GM19035 (cell line): ENCODE results near the gene TSPAN14.
"Not testable (repeated sequence)": the region's sequence is repeated elsewhere in the genome, so short reads cannot be mapped to it uniquely, and the experiment has no call there.

Source experiments
- ATAC-seq: cut with Tn5 transposase; IDR thresholded peaks from one replicate; pipeline ENCODE4 v1.9.1; 2021; ENCODE audit not compliant: unreplicated experiment

TSPAN14 gene

GRCh38 chr10:80468002-80468401, 13.9 kb downstream of the TSPAN14 start:
- no peak for ATAC-seq

GRCh38 chr10:80468806-80469421, 14.8 kb downstream of the TSPAN14 start:
- ATAC-seq: no peak

DNA sequence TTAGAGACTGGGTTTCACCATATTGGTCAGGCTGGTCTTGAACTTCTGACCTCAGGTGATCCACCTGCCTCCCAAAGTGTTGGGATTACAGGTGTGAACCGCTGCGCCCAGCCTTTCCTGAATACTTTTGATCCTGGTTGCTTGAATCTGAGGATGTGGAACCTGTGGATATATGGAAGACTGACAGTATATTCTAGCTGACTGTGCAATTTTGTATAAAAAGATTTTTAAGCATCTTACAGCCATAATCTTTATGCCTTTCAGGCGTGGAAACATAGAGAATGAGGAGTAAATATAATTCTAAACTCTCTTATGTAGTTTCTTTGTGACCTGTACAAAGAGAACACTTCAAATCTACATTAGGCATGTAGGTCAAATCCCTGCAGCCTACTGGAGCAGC, 16.2 kb downstream of the TSPAN14 start:
- no peak for ATAC-seq

GRCh38 chr10:80471001-80471400, 16.9 kb downstream of the TSPAN14 start:
- ATAC-seq: no peak

- ATAC-seq: peak; percentile 66
Measured at GRCh38 chr10:80471715-80472233, 17.7 kb downstream of the TSPAN14 start.

DNA sequence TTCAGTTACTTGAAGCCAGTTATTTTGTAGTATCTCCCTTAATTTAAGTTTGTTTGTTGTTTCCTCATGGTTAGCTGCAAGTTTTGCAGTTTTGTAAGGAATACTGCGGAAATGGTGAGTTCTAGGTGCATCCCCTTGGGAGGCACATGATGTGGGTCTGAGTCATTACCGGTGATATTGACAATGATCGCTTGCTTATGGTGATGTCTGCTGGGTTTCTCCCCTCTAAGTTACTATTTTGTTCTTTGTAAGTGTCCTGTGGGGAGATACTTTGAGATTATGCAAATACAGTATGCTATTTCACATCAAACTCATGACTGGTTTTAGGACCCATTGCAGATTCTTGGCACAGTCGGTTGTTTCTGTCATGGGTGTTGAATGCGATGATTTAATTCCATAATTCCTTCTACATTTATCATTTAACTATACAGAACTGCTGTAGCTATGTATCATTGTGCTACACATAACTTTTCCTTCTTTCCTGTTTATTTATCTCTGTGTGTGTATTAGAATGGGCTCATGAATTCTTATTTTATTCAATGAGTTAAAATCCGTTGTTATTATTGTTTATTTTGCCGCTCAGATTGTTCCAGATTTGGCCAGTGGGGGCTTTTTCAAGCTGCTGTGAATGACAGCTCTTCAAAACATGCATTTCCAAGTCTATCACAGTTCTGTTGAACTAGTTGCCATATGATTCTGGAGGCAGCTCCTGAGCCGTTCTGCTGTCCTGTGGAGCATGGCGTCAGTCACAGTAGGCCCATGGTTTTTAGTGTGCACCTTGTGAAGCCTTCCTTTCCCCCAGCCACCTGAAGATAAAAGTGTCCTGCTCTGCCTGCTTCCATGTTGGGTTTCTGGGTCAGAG, 18.4 kb downstream of the TSPAN14 start:
- peak; percentile 93 for ATAC-seq

DNA sequence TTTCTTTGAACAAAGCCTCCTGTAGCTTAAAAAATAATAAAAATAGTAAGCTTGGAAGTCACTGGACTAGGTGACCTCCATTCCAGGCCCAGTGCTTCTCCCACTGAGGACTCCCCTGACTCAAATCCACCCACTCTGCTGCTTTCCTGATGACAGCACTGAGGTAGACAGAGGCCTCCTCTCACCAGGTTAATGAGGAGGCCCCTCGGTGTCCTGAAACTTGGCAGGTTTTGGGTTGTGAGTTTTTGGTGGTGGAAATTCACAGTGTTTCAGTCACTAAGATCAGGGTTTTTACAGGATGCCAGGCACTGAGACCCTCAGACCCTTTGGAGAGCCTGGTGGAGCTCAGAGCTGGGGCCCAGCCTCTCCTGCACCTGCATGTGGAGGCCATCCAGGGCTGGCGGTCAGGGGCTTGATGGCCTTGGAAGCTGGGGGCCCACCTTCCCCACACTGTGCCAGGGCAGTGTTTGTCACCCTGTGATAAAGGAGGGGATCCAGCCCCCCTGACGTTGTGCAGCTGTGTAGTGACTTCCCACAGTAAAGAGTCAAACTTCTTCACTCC, 19.1 kb downstream of the TSPAN14 start:
- no peak for ATAC-seq

DNA sequence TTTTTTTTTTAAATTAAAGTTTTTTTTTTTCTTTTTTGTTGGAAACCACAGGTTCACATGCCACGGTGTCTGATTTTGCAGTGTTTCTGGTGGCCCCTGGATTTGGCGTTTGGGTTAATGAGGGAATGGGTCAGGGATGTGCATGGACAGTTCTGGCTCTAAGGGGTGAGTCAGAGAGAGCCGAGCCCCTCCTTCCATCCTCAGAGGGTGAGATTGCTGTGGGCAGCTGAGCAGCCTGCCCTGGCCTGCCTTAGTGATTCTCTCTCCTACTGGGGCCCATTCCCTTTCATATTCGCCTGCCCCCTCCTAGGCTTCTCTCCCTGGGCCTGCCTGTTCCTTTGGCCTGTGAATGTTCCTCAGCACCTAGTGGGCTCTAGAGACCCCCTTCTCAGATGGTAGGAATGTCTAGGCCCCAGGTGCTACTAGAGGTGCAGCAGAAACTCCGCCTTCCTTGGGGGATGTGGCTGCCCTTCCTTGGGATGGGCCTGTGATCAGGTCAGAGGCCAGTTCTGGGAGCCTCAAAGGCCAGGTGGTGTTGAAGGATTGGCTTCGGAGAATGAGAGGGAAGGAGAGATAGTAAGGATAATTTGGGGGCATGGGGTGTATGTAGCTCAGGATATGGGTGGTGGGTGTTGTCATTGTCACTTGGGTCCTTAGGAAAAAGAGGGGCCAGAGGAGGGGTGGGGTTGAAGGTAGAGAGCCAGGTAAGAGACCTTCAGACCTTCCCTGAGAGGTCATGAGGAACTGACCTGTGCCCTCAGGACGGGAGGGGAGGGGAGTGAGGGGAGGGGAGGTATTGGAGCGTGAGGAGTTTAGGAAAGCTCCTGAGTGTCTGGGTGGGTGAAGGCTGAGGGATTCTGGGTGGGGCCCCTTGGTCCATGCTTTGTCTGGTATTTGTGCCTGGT, 19.8 kb downstream of the TSPAN14 start:
- no peak for ATAC-seq

DNA sequence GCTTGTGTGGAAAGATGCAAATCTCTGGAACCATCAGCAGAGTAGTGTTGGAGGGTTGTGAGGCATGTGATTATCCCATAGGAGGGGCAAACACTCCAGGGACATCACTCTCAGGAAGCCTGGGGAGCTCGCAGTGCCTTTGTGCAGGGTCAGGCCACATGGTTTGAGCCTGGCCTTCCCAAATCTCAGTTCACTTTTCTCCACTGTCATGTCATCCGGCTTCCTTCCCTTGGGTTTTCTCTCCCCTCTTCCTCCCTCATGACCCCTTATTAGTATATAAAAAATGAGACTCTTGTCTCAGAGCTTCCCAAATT, 20.4 kb downstream of the TSPAN14 start:
- no peak for ATAC-seq

DNA sequence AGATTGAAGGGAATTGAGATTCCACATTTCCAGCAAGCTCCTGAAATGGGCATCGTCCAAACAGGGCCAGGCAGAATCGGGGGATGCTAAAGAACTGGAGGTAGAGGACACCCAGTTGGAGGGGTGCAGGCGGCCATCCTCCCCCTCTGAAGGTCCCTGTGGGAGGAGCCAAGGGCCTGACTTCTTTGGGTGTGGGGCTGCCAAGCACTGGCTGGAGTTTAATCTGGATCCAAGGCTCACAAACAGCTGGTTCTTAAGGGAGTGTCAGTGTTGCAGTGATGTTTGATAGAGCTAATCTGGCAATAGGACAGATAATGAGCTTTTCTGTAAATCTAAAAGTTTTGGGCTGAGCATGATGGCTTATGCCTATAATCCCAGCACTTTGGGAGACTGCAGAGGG, 20.8 kb downstream of the TSPAN14 start:
- no peak for ATAC-seq

GRCh38 chr10:80475641-80476040, 21.5 kb downstream of the TSPAN14 start:
- ATAC-seq: not testable (repeated sequence)

DNA sequence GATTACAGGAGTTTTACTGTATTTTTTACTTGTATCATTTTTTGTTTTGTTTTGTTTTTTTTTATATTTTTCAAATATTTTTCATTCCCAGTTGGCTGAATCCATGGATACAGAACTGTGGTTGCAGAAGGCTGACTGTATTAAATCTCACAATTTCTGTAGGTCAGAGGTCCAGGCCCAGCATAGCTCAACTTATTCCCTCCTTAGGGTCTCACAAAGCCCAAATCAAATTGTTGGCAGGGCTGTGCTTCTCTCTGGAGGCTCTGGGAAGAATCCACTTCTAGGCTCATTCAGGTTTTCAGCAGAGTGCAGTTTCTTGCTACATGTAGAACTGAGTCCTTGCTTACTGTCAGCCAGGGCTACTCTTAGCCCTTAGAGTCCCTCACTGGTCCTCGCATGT, 22.6 kb downstream of the TSPAN14 start:
- no peak for ATAC-seq

DNA sequence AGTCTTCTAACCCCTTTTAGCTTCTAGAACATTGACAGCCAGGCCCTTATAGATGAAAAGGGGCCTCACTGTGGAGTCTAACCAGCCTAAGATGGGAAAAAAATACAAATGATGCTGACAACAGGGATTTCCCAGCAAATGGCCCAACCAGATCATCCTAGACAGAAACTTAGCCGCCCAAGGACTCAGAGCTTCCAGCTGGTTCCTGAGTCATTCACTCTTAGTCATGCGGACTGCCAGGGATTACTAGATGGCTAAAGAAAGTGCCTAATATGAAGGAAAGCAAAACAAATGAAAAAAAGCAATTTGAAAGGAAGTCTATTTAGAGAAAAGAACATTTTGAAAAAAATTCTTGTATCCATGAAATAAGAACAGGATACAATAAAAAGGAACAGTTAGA, 23.7 kb downstream of the TSPAN14 start:
- ATAC-seq: no peak

GRCh38 chr10:80480373-80480772, 26.3 kb downstream of the TSPAN14 start:
- ATAC-seq: not testable (repeated sequence)

DNA sequence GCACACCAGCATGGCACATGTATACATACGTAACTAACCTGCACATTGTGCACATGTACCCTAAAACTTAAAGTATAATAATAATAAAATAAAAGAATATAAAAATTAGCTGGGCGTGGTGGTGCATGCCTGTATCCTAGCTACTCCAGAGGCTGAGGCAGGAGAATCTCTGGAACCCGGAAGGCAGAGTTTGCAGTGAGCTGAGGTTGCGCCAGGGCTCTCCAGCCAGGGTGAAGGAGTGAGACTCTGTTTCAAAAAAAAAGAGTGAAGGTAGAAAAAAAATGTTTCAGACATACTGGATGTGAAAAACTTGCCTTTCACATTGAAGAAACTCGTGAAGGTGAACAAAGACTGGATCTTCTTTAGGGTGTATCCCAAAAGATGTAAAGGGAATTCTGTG, 26.7 kb downstream of the TSPAN14 start:
- ATAC-seq: no peak

- no peak for ATAC-seq
Measured at GRCh38 chr10:80484243-80484642, 30.1 kb downstream of the TSPAN14 start.

GRCh38 chr10:80484676-80485075, 30.6 kb downstream of the TSPAN14 start:
- ATAC-seq: no peak

- ATAC-seq: no peak
Measured at GRCh38 chr10:80485076-80485945, 31.2 kb downstream of the TSPAN14 start.

DNA sequence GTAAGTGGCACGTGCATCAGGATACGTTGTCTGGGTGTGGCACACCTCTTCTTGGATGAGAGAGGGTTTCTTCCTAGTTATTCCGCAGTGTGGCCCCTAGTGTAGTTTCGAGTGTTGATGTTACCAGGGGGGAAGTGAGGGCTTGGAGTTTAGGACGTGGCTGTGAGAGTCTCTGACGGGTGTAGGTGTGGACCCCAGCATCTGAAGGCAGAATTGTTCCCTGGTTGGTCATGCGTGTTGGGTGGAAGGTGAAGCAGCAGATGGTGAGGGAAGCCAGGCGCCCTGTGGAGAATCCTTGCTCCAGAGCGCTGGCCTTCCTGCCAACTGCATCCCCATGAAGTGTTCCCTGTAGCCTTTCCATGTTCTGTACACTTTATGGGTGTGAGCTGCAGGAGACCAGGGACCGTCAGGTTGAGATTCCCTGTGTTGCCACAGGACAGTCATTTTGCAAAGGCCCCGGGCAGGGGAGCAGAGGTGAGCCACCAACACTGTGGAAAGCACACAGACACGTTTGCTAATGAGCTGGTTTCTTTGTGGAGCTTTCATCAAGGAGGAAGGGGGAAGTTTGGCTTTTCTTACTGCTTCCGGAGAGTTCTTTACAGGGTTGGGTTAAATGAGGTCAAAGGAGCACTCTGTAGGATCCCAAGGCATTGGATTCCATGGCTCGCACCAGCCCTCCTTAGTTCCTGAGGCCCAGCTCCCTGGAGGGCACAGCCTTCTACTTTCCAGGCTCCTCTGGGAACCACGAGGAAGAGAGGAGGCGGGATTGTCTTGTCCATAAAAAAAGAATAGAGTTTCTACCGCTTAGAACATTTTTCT, 32.0 kb downstream of the TSPAN14 start:
- ATAC-seq: no peak
